GM23338 (cell line): ENCODE results near the gene SAMD10. TPM values are rescaled to one million over a fixed set of nuclear protein-coding genes. Genes with fewer than 3 reads are reported as not detected.
"Not testable (repeated sequence)": the region's sequence is repeated elsewhere in the genome, so short reads cannot be mapped to it uniquely, and the experiment has no call there.

Source experiments
- ATAC-seq: fragments of 200-7000 bp; cut with Tn5 transposase; 3 replicates; pipeline ENCODE4 v1.9.1; 2020
- DNase-seq: peaks from one replicate; pipeline ENCODE4 v3.0.0-alpha.2; 2015; ENCODE audit warnings: low spot score
- H2AFZ ChIP-seq: fragments of 200-600 bp; sonication (generic); 2 replicates; pipeline ENCODE4 v1.8.0; 2016; ENCODE audit warnings: antibody characterized with exemption, mild to moderate bottlenecking, moderate library complexity
- H3F3A ChIP-seq: fragments of 200-600 bp; sonication (generic); replicated peaks from 2 replicates; pipeline ENCODE4 v1.8.0; 2017; ENCODE audit warnings: antibody characterized with exemption, mixed run types, low read depth
- H3K27ac ChIP-seq: fragments of 200-600 bp; sonication (generic); 2 replicates; pipeline ENCODE4 v1.6.1; 2016; ENCODE audit warnings: low read depth
- H3K27me3 ChIP-seq: fragments of 200-600 bp; sonication (generic); 2 replicates; pipeline ENCODE4 v1.8.0; 2016; ENCODE audit warnings: mild to moderate bottlenecking, mixed run types, moderate library complexity; ENCODE audit not compliant: insufficient read depth
- H3K36me3 ChIP-seq: fragments of 200-600 bp; sonication (generic); 2 replicates; pipeline ENCODE4 v1.8.0; 2016; ENCODE audit warnings: mild to moderate bottlenecking; ENCODE audit not compliant: insufficient read depth
- H3K4me1 ChIP-seq: fragments of 200-600 bp; sonication (generic); 2 replicates; pipeline ENCODE4 v1.8.0; 2016; ENCODE audit warnings: mild to moderate bottlenecking, moderate library complexity; ENCODE audit not compliant: insufficient read depth
- H3K4me2 ChIP-seq: fragments of 200-600 bp; sonication (generic); 2 replicates; pipeline ENCODE4 v1.7.1; 2017; ENCODE audit warnings: mixed run types
- H3K4me3 ChIP-seq: fragments of 200-600 bp; sonication (generic); 2 replicates; pipeline ENCODE4 v1.6.1; 2016; ENCODE audit warnings: mixed run types
- H3K79me2 ChIP-seq: fragments of 200-600 bp; sonication (generic); replicated peaks from 2 replicates; pipeline ENCODE4 v1.8.0; 2017; ENCODE audit warnings: mild to moderate bottlenecking; ENCODE audit not compliant: insufficient read depth
- H3K9me2 ChIP-seq: fragments of 200-600 bp; sonication (generic); 2 replicates; pipeline ENCODE4 v1.8.0; 2017; ENCODE audit not compliant: insufficient read depth
- H4K20me1 ChIP-seq: fragments of 200-600 bp; sonication (generic); replicated peaks from 2 replicates; pipeline ENCODE4 v1.8.0; 2017; ENCODE audit warnings: mild to moderate bottlenecking; ENCODE audit not compliant: insufficient read depth
- H3K27ac Mint-ChIP-seq: 2 replicates; pipeline ENCODE4 v1.8.0; 2020; ENCODE audit warnings: inconsistent platforms, mild to moderate bottlenecking, moderate library complexity, mixed read lengths
- H3K27me3 Mint-ChIP-seq: 3 replicates; pipeline ENCODE4 v1.8.0; 2022; ENCODE audit warnings: low read depth, mild to moderate bottlenecking, moderate library complexity, mixed read lengths, inconsistent platforms; ENCODE audit not compliant: insufficient read depth, poor library complexity
- H3K36me3 Mint-ChIP-seq: 3 replicates; pipeline ENCODE4 v1.8.0; 2021; ENCODE audit warnings: low read depth, mild to moderate bottlenecking, inconsistent platforms, moderate library complexity, mixed read lengths
- H3K4me1 Mint-ChIP-seq: 3 replicates; pipeline ENCODE4 v1.8.0; 2020; ENCODE audit warnings: mild to moderate bottlenecking, inconsistent platforms, mixed read lengths
- H3K4me3 Mint-ChIP-seq: 3 replicates; pipeline ENCODE4 v1.8.0; 2021; ENCODE audit warnings: moderate library complexity, mild to moderate bottlenecking, inconsistent platforms, mixed read lengths
- H3K9me3 Mint-ChIP-seq: 3 replicates; pipeline ENCODE4 v1.8.0; 2020; ENCODE audit warnings: moderate library complexity, mild to moderate bottlenecking, inconsistent platforms, mixed read lengths
- CTCF ChIP-seq, 2 experiments: fragments of 200-600 bp in 1 of 2; sonication (generic) in 1 of 2; conservative IDR thresholded peaks; 2 replicates each; pipeline versions ENCODE4 v1.5.1 to v1.6.1; 2016 to 2017; ENCODE audit warnings: antibody characterized with exemption in 2 of 2, low read depth in 2 of 2, mild to moderate bottlenecking in 2 of 2, moderate library complexity in 1 of 2
- ETS1 ChIP-seq: IDR thresholded peaks from 2 replicates; pipeline ENCODE4 v1.6.1; 2016; ENCODE audit warnings: antibody characterized with exemption
- EZH2phosphoT487 ChIP-seq: fragments of 200-600 bp; sonication (generic); IDR thresholded peaks from one replicate; pipeline ENCODE4 v1.8.1; 2018; ENCODE audit warnings: antibody characterized with exemption; ENCODE audit not compliant: unreplicated experiment
- POLR2AphosphoS5 ChIP-seq: IDR thresholded peaks from 2 replicates; pipeline ENCODE4 v1.6.1; 2016; ENCODE audit warnings: antibody characterized with exemption, low read depth
- REST ChIP-seq: IDR thresholded peaks from one replicate; pipeline ENCODE4 v1.6.1; 2018; ENCODE audit warnings: antibody characterized with exemption; ENCODE audit not compliant: unreplicated experiment
- ZNF114 ChIP-seq: fragments of 250-450 bp; sonication (Bioruptor Pico); IDR thresholded peaks from 2 replicates; pipeline ENCODE4 v1.5.0; 2020; ENCODE audit warnings: mild to moderate bottlenecking, moderate library complexity
- ZNF462 ChIP-seq: fragments of 250-450 bp; sonication (Bioruptor Pico); IDR thresholded peaks from 2 replicates; pipeline ENCODE4 v1.5.0; 2020; ENCODE audit warnings: mild to moderate bottlenecking, moderate library complexity
- polyA plus RNA-seq: library from polyadenylated mRNA; unstranded; fragments of >200 nt; fragmentation: Nextera tagmentation; extraction: Ambion mirVana; gene quantifications from 2 replicates; pipeline ENCODE4 v1.2.1, GENCODE V29; 2016
- total RNA-seq: library from RNA; depleted of rRNA; stranded (reverse); fragments of >200 nt; shearing (Covaris generic); gene quantifications from 2 replicates; pipeline ENCODE4 v1.2.3, GENCODE V29; 2014

SAMD10 gene
- total and polyA plus RNA-seq, 2 experiments from 2014 or later = 2.1 to 7.3 TPM

GRCh38 chr20:63930971-63931553 is 48.4 kb downstream of the SAMD10 start:
- no peaks in the 10 kb centered on the region for H3K9me2 ChIP-seq
- H3K79me2 ChIP-seq = peaks cover 8% of the 10 kb centered on the region
- no peak overlapping the region for H3K27ac ChIP-seq
- no peak overlapping the region for H3K4me3 Mint-ChIP-seq
- H3K4me2 ChIP-seq = no peak overlapping the region
- H3K4me1 Mint-ChIP-seq = no peaks in the 10 kb centered on the region; the same call in 2 of the 3 replicates
- peaks cover 4% of the 10 kb centered on the region; the same call in 1 of the 2 replicates for H3F3A ChIP-seq
- TF ChIP-seq ETS1 (no peak), POLR2AphosphoS5 (no peak), EZH2phosphoT487 (no peak), ZNF462 (CRISPR knock-in tag) (no peak), CTCF (conservative IDR thresholded peaks at IDR 0.05; ENCODE audit: low read depth in 2 of 2) (no peak), REST (no peak), ZNF114 (CRISPR knock-in tag) (no peak)
- H3K36me3 Mint-ChIP-seq = peaks cover 49% of the 10 kb centered on the region
- no peak overlapping the region for H3K27ac Mint-ChIP-seq
- no peak overlapping the region for H3K4me3 ChIP-seq
- H3K36me3 ChIP-seq = peaks cover 4% of the 10 kb centered on the region; the same call in 1 of the 2 replicates
- DNase-seq (no peak), ATAC-seq (no peak)
- H4K20me1 ChIP-seq = no peaks in the 10 kb centered on the region; the same call in none of the 2 replicates
- H2AFZ ChIP-seq = no peak overlapping the region
- H3K9me3 Mint-ChIP-seq = no peaks in the 10 kb centered on the region; the same call in 2 of the 3 replicates
- H3K27me3 ChIP-seq = no peaks in the 10 kb centered on the region
- no peaks in the 10 kb centered on the region for H3K4me1 ChIP-seq
- peaks cover 2% of the 10 kb centered on the region for H3K27me3 Mint-ChIP-seq

GRCh38 chr20:63929473-63929883 is 50.0 kb downstream of the SAMD10 start:
- H3K27me3 Mint-ChIP-seq, DNase-seq, ATAC-seq, H3K4me3 Mint-ChIP-seq, H3K27ac Mint-ChIP-seq, H4K20me1 ChIP-seq, H3K36me3 ChIP-seq, H3K9me3 Mint-ChIP-seq, H3K9me2 ChIP-seq, H3K4me1 ChIP-seq, H3K4me3 ChIP-seq, H2AFZ ChIP-seq, H3F3A ChIP-seq, H3K4me1 Mint-ChIP-seq, H3K27me3 ChIP-seq, H3K27ac ChIP-seq, H3K4me2 ChIP-seq: not testable (repeated sequence)
- H3K79me2 ChIP-seq = peaks cover 18% of the 10 kb centered on the region
- peaks cover 41% of the 10 kb centered on the region for H3K36me3 Mint-ChIP-seq
